Upper lobe of left lung (tissue), 4 donors: Measurements from ENCODE around the gene ZWILCH.

Experiments used
- EP300 ChIP-seq, 4 donors: sonication (generic); formaldehyde crosslinking; IDR thresholded peaks; one replicate each; pipeline ENCODE4 v1.5.1; 2017; ENCODE audit warnings: antibody characterized with exemption in 4 of 4, control low read depth in 2 of 4
- POLR2A ChIP-seq, 4 donors: fragments of 450-650 bp; IDR thresholded peaks; one replicate each; pipeline ENCODE4 v1.5.1; 2016 to 2017; ENCODE audit warnings: antibody characterized with exemption in 4 of 4, mild to moderate bottlenecking in 2 of 4
- POLR2AphosphoS5 ChIP-seq, 2 donors: sonication (generic); formaldehyde crosslinking; IDR thresholded peaks; one replicate each; pipeline ENCODE4 v1.5.1; 2017; ENCODE audit warnings: antibody characterized with exemption in 2 of 2
- TF ChIP-seq, protein P1 (sequence below), 6 experiments: fragments of 450-650 bp in 4 of 6; fragments of 200-600 bp in 2 of 6; sonication (generic) in 2 of 6; IDR thresholded peaks; one replicate each; pipeline ENCODE4 v1.5.1; 2016 to 2019; ENCODE audit warnings: antibody characterized with exemption in 6 of 6

DNA sequence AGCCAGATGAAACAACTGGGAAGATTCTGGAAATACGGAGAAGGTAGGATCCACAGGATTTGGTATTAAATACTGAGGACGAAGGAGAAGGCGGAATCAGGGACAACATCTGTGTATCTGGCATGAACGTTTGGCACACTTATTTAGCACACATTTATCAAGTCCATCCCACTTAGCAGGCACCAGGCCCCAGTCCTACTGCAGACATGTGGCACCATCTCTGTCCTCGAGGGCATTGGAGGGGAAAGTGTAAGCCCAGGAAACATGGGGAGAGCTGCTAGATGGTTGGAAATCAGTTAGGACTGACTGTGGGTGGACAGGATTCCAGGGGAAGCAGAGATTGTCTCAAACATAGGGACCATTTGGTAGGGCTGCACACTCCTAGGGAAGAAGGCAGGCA lies 89.7 kb downstream of the ZWILCH start:
- TF ChIP-seq EP300 (IDR thresholded peaks at IDR 0.05), result no peak
- no peak for TF ChIP-seq POLR2AphosphoS5 (IDR thresholded peaks at IDR 0.05)
- TF ChIP-seq, protein P1, sequence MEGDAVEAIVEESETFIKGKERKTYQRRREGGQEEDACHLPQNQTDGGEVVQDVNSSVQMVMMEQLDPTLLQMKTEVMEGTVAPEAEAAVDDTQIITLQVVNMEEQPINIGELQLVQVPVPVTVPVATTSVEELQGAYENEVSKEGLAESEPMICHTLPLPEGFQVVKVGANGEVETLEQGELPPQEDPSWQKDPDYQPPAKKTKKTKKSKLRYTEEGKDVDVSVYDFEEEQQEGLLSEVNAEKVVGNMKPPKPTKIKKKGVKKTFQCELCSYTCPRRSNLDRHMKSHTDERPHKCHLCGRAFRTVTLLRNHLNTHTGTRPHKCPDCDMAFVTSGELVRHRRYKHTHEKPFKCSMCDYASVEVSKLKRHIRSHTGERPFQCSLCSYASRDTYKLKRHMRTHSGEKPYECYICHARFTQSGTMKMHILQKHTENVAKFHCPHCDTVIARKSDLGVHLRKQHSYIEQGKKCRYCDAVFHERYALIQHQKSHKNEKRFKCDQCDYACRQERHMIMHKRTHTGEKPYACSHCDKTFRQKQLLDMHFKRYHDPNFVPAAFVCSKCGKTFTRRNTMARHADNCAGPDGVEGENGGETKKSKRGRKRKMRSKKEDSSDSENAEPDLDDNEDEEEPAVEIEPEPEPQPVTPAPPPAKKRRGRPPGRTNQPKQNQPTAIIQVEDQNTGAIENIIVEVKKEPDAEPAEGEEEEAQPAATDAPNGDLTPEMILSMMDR (IDR thresholded peaks at IDR 0.05), result no peak
- no peak for TF ChIP-seq POLR2A (IDR thresholded peaks at IDR 0.05)
